T-helper 2 cell treated with Interferon-gamma antibody and Interleukin-4, amounts not matched to agents 100 ng/mL and 5 ng/mL, for 36 hours (primary cell): Measurements from ENCODE around the gene OR6C1. TPM values are rescaled to one million over a fixed set of nuclear protein-coding genes. Genes with fewer than 3 reads are reported as not detected.
"Not testable (repeated sequence)": the region's sequence is repeated elsewhere in the genome, so short reads cannot be mapped to it uniquely, and the experiment has no call there.

Source experiments
- intact Hi-C: fragments of 100-400 bp; cut with micrococcal nuclease; formaldehyde crosslinking; loops from one replicate; pipeline ENCODE4 v1.15.1; 2023
- total RNA-seq: library from RNA; stranded (reverse); gene quantifications from 2 replicates; pipeline ENCODE4 v1.2.3, GENCODE V29; 2022

Gene OR6C1
- not detected in 2 replicates for total RNA-seq

- intact Hi-C loops, result no loop called here
Observed at GRCh38 chr12:55314043-55314442, at the start of gene OR6C1. TSS of gene OR6C1 (plus strand) at chr12:55314343. CDS start at chr12:55320600, 6,257 bp downstream.

- intact Hi-C loops, result no loop called here
Observed at GRCh38 chr12:55280991-55281390, 33.2 kb upstream of the OR6C1 start.

- intact Hi-C loops, result no loop called here
Observed at GRCh38 chr12:55289999-55290398, 24.1 kb upstream of the OR6C1 start.

- intact Hi-C loops, result no loop called here
Observed at GRCh38 chr12:55296469-55296868, 17.7 kb upstream of the OR6C1 start, which contains the start of gene OR6C6. TSS of gene OR6C6 (minus strand) at chr12:55296569. CDS start at chr12:55295232, 1,337 bp downstream.

- intact Hi-C loops, result no loop called here
Observed at GRCh38 chr12:55320201-55320600, 6.1 kb downstream of the OR6C1 start.

- intact Hi-C loops, result not testable (repeated sequence)
Observed at GRCh38 chr12:55325801-55326200, 11.7 kb downstream of the OR6C1 start.

- intact Hi-C loops, result no loop called here
Observed at GRCh38 chr12:55330446-55330845, 16.3 kb downstream of the OR6C1 start, which contains the start of gene OR6C3. TSS of gene OR6C3 (plus strand) at chr12:55330746. CDS start at chr12:55331701, 955 bp downstream.

- intact Hi-C loops, result no loop called here
Observed at GRCh38 chr12:55336002-55336401, 21.9 kb downstream of the OR6C1 start.

- intact Hi-C loops, result not testable (repeated sequence)
Observed at GRCh38 chr12:55355338-55355737, 41.2 kb downstream of the OR6C1 start.

GRCh38 chr12:55362675-55363074 lies 48.5 kb downstream of the OR6C1 start, which contains the start of gene OR6C75:
TSS of gene OR6C75 (plus strand) at chr12:55362975. CDS start at chr12:55365111, 2,136 bp downstream.
- intact Hi-C loops, result no loop called here

GRCh38 chr12:55365086-55365485 lies 50.9 kb downstream of the OR6C1 start:
- intact Hi-C loops, result no loop called here

Other genes starting within 250 kb of the OR6C1 start
- not detected in 2 replicates for gene OR9K2, start 187.9 kb upstream of the OR6C1 start, total RNA-seq
- not detected in 2 replicates for gene OR10A7, start 93.3 kb upstream of the OR6C1 start, total RNA-seq
- gene OR6C74, start 69.7 kb upstream of the OR6C1 start, total RNA-seq, result not detected in 2 replicates
- gene OR6C6, start 17.8 kb upstream of the OR6C1 start, total RNA-seq, result not detected in 2 replicates
- not detected in 2 replicates for gene OR6C3, start 16.4 kb downstream of the OR6C1 start, total RNA-seq
- gene OR6C75, start 48.6 kb downstream of the OR6C1 start, total RNA-seq, result not detected in 2 replicates
- gene OR6C65, start 86.2 kb downstream of the OR6C1 start, total RNA-seq, result not detected in 2 replicates
- not detected in 2 replicates for gene OR6C76, start 111.9 kb downstream of the OR6C1 start, total RNA-seq
- not detected in 2 replicates for gene OR6C2, start 129.7 kb downstream of the OR6C1 start, total RNA-seq
- gene OR6C70, start 155.8 kb downstream of the OR6C1 start, total RNA-seq, result 0.45 TPM in 1 of 2 replicates, not detected in the other
- not detected in 2 replicates for gene OR6C68, start 178.0 kb downstream of the OR6C1 start, total RNA-seq
- gene OR6C4, start 235.3 kb downstream of the OR6C1 start, total RNA-seq, result not detected in 2 replicates